ENCODE measurements around the gene SLC9C2.
"Not testable (repeated sequence)": the region's sequence is repeated elsewhere in the genome, so short reads cannot be mapped to it uniquely, and the experiment has no call there.

The SLC9C2 gene

DNA sequence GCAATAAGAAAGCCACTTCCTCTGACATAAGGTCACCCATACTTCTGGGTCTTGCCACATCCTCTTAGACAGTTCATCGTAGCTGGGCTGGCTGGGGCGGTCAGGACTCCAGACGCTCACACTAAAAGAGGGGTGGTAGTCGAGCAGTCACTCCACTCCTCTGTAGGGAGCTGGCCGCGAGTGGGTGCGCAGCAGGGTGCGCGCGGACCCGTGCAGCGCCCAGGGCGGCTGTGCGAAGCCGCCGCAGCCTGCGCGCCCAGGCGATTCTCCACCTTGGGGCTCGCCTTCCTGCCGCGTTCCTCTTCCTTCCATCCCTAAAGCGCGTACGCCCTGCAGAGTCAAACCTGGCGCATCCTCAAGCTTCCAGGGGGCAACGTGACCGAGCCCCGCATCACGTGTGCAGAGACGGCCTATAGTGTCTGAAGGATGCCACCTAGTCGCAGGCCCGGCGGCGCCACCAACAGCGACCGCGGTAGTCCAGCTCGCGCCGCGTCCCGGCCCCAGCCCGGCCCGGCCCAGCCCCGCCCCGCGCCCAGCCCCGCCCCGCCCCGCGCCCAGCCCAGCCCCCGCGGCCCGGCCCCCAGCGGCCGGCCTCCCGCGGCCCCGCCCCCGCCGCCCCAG is 126.1 kb downstream of the SLC9C2 start:
- Mint-ChIP-seq H3K36me3 (peaks cover 45% of the 10 kb centered on the region), H3K4me1 (peaks cover 60% of the 10 kb centered on the region), H3K27me3 (no peaks in the 10 kb centered on the region), H3K4me3 (peak overlapping the region; percentile 88), H3K27ac (peak overlapping the region; percentile 96), H3K9me3 (peaks cover 8% of the 10 kb centered on the region)
- CTCF ChIA-PET, result interaction anchor here (0.5 to 2.4 kb wide), 3 partner anchors 47 to 734 kb away, joined by 3 to 14 read pairs (median 4); no protein-coding TSS in a partner anchor
- DNase-seq, result peak; percentile 86

DNA sequence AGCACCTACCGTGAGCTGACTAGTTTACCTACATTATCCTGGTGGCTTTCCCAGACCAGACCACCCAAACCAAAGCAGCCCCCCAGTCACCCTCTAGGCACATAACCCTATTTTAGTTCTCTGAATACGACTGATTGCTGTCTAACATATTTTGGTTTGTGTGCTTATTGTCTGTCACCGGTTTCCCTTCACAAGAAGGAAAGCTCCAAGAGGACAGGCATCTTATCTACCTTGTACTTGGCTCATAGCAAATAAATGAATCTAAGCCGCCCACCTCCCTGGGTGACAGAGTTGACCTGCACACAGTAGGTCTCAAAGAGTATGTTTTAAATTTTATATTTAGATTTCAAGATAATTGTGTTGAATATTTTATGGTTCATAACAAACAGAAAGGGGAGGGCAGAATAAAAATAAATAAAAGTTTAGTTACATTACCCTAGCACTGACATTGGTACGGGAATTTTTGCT is 126.6 kb downstream of the SLC9C2 start:
- Mint-ChIP-seq H3K36me3 (peaks cover 45% of the 10 kb centered on the region), H3K4me3 (peak overlapping the region; percentile 88), H3K27ac (peak overlapping the region; percentile 96), H3K27me3 (no peaks in the 10 kb centered on the region), H3K9me3 (peaks cover 13% of the 10 kb centered on the region), H3K4me1 (peaks cover 57% of the 10 kb centered on the region)
- peak; percentile 21 for DNase-seq
- CTCF ChIA-PET, result interaction anchor here (0.5 to 2.4 kb wide), 2 partner anchors 46 to 733 kb away, joined by 3 to 14 read pairs; no protein-coding TSS in a partner anchor

DNA sequence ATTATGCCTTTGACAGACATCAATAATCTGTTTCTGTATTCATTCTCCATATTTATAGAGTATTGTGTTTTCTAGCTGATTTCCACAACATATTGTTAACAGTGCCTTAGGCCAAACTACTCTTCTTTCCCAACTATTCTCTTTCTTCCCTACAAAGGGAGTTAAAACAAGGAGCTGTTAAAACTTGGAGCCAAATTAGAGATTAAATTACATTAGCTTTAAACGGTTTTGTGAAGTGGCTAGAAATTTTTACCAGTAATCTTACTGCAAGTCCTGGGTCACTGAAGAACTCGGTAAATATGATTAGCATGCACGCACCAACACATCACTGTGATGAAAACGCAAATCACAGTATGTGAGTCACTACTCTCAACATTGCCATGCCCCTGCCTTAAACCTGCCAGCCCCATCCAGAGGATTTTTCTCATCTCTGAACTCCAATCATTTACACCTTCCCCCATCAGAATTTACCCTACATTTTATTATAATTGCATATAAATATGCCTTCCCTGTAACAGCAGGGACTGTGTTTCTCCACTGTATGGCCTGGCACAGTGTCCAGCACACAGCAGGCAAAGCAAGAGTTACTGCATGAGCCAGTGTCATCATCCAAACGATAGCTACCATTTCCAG is 127.2 kb downstream of the SLC9C2 start:
- CTCF ChIA-PET, result interaction anchor here (0.5 to 2.4 kb wide), 3 partner anchors 31 to 733 kb away, joined by 3 to 14 read pairs (median 3); no protein-coding TSS in a partner anchor
- no peak for DNase-seq
- H3K27me3 Mint-ChIP-seq, result no peaks in the 10 kb centered on the region
- peak overlapping the region; percentile 88 for H3K4me3 Mint-ChIP-seq
- H3K9me3 Mint-ChIP-seq, result peaks cover 18% of the 10 kb centered on the region
- H3K27ac Mint-ChIP-seq, result peak overlapping the region; percentile 13
- H3K4me1 Mint-ChIP-seq, result peaks cover 57% of the 10 kb centered on the region
- peaks cover 48% of the 10 kb centered on the region for H3K36me3 Mint-ChIP-seq

DNA sequence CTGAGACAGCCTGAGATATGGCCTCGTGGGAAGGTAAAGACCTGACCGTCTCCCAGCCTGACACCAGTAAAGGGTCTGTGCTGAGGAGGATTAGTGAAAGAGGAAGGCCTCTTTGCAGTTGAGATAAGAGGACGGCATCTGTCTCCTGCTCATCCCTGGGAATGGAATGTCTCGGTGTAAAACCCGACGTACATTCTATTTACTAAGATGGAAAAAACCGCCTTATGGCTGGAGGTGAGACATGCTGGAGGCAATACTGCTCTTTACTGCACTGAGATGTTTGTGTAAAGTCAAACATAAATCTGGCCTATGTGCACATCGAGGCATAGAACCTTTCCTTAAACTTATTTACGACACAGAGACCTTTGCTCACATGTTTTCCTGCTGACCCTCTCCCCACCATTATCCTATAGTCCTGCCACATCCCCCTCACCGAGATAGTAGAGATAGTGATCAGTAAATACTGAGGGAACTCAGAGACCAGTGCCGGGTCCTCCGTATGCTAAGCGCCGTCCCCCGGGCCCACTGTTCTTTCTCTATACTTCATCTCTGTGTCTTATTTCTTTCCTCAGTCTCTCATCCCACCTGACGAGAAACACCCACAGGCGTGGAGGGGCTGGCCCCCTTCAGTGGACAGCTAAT is 128.0 kb downstream of the SLC9C2 start:
- CTCF ChIA-PET, result interaction anchor here (0.9 to 2.4 kb wide), 2 partner anchors 30 to 45 kb away, joined by 3 to 14 read pairs; no protein-coding TSS in a partner anchor
- DNase-seq, H3K27ac Mint-ChIP-seq, H3K27me3 Mint-ChIP-seq: not testable (repeated sequence)
- H3K4me3 Mint-ChIP-seq, result peak overlapping the region; percentile 23
- H3K4me1 Mint-ChIP-seq, result peaks cover 51% of the 10 kb centered on the region
- H3K9me3 Mint-ChIP-seq, result peaks cover 25% of the 10 kb centered on the region
- peaks cover 50% of the 10 kb centered on the region for H3K36me3 Mint-ChIP-seq

DNA sequence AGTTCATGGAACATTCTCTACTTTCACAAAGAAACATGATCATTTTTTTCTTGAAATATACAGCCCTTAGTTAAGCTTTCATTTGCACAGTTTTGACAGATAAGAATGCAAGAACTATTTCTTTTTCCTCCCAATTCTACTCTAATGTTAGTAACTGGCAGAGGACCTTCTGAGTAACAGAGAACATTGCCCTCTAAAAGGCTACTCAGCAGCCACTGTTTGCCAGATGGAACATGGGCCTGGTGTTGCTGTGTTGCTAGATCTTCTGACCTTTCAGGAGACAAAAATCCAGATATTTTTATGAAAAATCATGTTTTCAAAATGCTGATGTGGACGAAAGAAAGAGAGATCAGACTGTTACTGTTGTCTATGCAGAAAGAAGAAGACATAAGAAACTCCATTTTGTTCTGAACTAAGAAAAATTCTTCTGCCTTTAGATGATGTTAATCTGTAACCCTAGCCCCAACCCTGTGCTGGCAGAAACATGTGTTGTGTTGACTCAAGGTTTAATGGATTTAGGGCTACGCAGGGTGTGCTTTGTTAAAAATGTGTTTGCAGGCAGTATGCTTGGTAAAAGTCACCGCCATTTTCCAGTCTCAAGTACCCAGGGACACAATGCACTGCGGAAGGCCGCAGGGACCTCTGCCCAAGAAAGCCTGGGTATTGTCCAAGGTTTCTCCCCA is 128.6 kb downstream of the SLC9C2 start:
- Mint-ChIP-seq H3K4me1 (peaks cover 44% of the 10 kb centered on the region), H3K9me3 (peaks cover 29% of the 10 kb centered on the region), H3K27me3 (no peaks in the 10 kb centered on the region), H3K36me3 (peaks cover 50% of the 10 kb centered on the region), H3K4me3 (no peak overlapping the region), H3K27ac (no peak overlapping the region)
- CTCF ChIA-PET, result no interaction called here
- DNase-seq, result no peak

DNA sequence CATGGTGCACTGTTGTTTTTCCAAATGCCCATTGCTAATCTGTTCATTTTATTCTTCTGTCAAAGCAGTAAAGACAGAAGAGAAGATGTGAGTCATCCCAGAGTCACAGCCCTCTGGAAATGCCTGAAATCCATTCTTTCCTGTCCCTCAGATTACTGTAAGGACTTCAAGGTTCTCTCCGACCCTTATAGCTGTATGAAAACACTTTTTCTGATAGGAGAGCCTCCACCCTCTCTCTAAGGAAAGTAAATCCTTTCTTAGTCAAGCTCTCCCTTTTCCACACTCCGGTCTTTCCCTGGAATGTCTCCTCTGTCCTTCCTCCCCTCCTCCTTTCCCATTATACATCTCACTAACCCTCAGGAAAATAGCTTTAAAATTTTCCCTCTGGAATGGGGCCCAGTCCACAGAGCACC is 129.3 kb downstream of the SLC9C2 start:
- Mint-ChIP-seq H3K27me3 (no peaks in the 10 kb centered on the region), H3K36me3 (peaks cover 54% of the 10 kb centered on the region), H3K4me1 (peaks cover 38% of the 10 kb centered on the region), H3K4me3 (no peak overlapping the region), H3K27ac (no peak overlapping the region), H3K9me3 (peaks cover 34% of the 10 kb centered on the region)
- no peak for DNase-seq
- CTCF ChIA-PET, result no interaction called here

DNA sequence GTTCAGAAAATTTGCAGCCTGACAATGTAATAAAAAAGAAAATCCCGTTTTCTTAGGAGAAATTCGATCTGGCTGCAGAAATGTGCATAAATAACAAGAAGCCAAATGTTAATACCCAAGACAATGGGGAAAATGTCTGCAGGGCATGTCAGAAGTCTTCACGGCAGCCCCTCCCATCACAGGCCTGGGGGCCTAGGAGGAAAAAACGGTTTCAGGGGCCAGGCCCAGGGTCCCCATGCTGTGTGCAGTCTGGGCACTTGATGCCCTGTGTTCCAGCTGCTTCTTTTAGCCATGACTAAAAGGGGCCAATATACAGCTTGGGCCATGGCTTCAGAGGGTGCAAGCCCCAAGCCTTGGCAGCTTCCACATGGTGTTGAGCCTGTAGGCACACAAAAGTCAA is 132.3 kb downstream of the SLC9C2 start:
- Mint-ChIP-seq H3K9me3 (peaks cover 42% of the 10 kb centered on the region), H3K4me1 (peaks cover 22% of the 10 kb centered on the region), H3K27me3 (no peaks in the 10 kb centered on the region), H3K4me3 (no peak overlapping the region), H3K36me3 (peaks cover 67% of the 10 kb centered on the region), H3K27ac (no peak overlapping the region)
- CTCF ChIA-PET, result no interaction called here
- no peak for DNase-seq

DNA sequence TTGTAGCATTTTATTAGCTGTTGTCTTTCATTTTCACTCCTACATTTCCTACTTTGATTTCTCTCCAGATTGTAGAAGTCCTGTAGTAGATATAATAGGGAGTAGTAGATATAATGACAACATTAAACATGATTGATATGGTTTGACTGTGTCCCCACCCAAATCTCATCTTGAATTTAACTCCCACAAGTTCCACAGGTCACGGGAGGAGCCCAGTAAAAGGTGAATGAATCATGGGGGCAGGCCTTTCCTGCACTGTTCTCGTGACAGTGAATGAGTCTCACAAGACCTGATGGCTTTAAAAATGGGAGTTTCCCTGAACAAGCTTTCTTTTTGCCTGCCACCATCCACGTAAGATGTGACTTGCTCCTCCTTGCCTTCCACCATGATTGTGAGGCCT is 133.2 kb downstream of the SLC9C2 start:
- Mint-ChIP-seq H3K9me3 (peaks cover 47% of the 10 kb centered on the region), H3K36me3 (peaks cover 72% of the 10 kb centered on the region), H3K4me1 (peaks cover 18% of the 10 kb centered on the region), H3K27me3 (no peaks in the 10 kb centered on the region), H3K4me3 (no peak overlapping the region), H3K27ac (no peak overlapping the region)
- no peak for DNase-seq
- CTCF ChIA-PET, result no interaction called here

DNA sequence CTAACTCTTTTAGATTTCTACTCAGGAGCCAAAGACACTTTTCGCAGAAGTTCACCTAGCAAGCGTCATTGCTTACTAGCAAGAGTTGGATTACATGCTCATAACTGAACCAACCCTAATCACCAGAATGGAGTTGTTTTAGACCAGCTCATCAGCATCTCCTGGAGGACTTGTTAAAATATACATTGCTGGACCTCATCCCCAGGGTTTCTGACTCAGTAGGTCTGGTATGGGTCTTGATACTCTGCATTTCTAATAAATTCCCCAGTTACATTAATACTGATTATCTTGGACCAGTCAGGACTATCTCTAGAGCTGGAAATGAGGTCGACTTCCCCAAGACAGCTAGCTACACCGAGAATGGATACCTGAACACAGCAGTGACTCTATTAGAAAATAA is 135.4 kb downstream of the SLC9C2 start:
- DNase-seq, result no peak
- Mint-ChIP-seq H3K4me3 (no peak overlapping the region), H3K9me3 (peaks cover 64% of the 10 kb centered on the region), H3K4me1 (peaks cover 5% of the 10 kb centered on the region), H3K27ac (no peak overlapping the region), H3K36me3 (peaks cover 75% of the 10 kb centered on the region), H3K27me3 (no peaks in the 10 kb centered on the region)
- CTCF ChIA-PET, result no interaction called here

DNA sequence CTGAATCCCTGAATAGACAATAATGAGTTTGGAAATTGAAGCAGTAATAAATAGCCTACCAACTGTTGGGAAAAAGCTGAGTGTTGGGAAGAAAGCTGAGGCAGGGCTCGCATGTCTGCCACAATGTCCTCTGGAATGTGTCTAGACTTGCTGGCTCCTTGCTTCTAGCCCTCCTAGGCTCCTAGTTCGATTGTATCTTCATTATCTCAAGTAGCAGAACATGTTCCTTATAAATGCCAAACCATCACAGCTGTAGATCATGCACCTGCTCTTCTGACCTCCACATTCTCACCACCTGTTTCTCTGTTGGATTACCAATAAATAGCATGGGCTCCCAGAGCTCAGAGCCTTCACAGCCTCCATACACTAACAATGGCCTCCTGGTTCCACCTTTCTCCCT is 138.7 kb downstream of the SLC9C2 start:
- not testable (repeated sequence) for H3K4me3 Mint-ChIP-seq, H3K4me1 Mint-ChIP-seq
- peaks cover 38% of the 10 kb centered on the region for H3K9me3 Mint-ChIP-seq

DNA sequence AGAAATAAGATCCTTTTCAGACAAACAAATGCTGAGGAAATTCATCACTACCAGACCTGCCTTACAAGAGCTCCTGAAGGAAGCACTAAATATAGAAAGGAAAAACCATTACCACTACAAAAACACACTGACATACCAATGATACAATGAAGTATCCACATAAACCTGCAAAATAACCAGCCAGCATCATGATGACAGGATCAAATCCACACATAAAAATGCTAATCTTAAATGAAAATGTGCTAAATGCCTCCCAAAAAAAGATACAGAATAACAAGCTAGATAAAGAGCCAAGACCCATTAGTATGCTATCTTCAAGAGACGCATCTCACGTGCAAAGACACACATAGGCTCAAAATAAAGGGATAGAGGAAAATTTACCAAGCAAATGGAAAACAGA is 140.2 kb downstream of the SLC9C2 start:
- H3K27me3 Mint-ChIP-seq, DNase-seq, H3K4me1 Mint-ChIP-seq, H3K27ac Mint-ChIP-seq, H3K4me3 Mint-ChIP-seq, CTCF ChIA-PET: not testable (repeated sequence)
- Mint-ChIP-seq H3K36me3 (peaks cover 68% of the 10 kb centered on the region), H3K9me3 (peaks cover 30% of the 10 kb centered on the region)

More for the DNA sequence above, 138.7 kb downstream of the SLC9C2 start:
- H3K36me3 Mint-ChIP-seq, result peaks cover 68% of the 10 kb centered on the region
- DNase-seq, CTCF ChIA-PET, H3K27ac Mint-ChIP-seq, H3K27me3 Mint-ChIP-seq: not testable (repeated sequence)

DNA sequence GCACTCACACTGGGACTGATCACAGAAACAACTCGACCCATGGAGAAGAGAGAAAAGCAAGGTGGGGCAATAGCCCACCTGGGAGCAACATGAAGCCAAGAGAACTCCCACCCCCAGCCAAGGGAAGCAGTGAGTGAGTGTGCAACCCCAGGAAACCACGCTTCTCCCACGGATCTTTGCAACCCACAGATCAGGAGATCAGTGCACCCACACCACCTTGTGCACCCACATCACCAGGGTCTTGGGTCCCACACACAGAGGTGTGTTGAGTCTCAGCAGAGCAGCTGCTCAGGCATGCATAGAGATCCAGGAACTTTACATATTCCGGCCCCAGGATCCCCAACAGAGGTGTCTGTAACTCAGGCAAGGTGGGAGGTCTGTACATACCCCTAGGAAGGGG is 143.0 kb downstream of the SLC9C2 start:
- CTCF ChIA-PET, result no interaction called here
- Mint-ChIP-seq H3K36me3 (peaks cover 71% of the 10 kb centered on the region), H3K9me3 (peaks cover 23% of the 10 kb centered on the region), H3K4me1 (peaks cover 21% of the 10 kb centered on the region), H3K4me3 (no peak overlapping the region), H3K27me3 (no peaks in the 10 kb centered on the region), H3K27ac (no peak overlapping the region)
- no peak for DNase-seq

DNA sequence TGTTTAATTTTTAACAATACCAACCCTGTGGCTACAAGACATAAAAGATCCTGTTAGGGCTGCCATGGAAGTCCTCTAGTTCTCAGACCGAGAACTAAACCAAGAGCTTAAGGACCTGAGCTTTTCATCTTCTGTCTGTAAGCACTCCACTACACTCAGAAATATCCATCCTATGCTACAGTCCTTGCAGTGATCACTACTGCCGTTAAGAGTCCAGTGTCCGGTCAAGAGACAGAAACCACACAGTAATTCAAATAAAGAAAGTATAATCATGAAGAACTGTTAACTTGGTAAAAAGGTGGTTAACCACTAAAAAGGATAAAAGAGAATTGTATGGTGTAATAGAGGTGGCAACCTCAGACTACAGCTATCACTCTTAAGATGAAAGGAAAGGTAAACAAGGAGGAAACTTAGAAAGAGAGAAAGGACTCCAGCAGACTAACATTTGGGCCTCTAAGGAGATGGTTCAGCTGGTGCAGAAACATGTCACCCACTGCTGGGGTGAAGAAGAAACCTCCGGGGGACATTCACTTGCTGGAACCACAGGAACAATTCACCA is 147.8 kb downstream of the SLC9C2 start:
- no peak for DNase-seq
- peaks cover 43% of the 10 kb centered on the region for H3K36me3 Mint-ChIP-seq
- no peak overlapping the region for H3K4me3 Mint-ChIP-seq
- no peaks in the 10 kb centered on the region for H3K27me3 Mint-ChIP-seq
- peaks cover 2% of the 10 kb centered on the region for H3K9me3 Mint-ChIP-seq
- peaks cover 24% of the 10 kb centered on the region for H3K4me1 Mint-ChIP-seq
- CTCF ChIA-PET, result interaction anchor here (0.7 kb wide), 1 partner anchor 576 kb away, joined by 3 read pairs; no protein-coding TSS in a partner anchor
- H3K27ac Mint-ChIP-seq, result no peak overlapping the region

DNA sequence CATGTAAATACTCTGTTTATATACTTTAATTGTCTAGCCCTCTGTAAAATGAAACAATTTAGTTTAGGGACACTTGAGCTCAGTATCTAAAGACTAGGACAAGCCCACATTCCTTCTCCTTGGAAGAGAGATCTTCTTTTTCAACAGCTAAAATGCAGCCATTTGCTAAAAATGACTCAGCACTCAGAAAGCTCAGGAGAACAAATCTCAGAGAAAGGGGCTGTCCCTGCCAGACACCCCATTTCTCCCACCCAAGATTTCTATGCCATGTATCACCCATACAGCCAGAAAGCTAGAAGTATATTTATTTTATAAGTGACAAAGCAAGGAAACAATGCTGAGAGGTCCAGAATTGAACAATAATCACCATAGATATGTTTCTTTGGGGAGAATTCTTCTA is 148.9 kb downstream of the SLC9C2 start:
- H3K4me3 Mint-ChIP-seq, result no peak overlapping the region
- peaks cover 42% of the 10 kb centered on the region for H3K36me3 Mint-ChIP-seq
- H3K27ac Mint-ChIP-seq, result no peak overlapping the region
- CTCF ChIA-PET, result no interaction called here
- H3K27me3 Mint-ChIP-seq, result no peaks in the 10 kb centered on the region
- peaks cover 20% of the 10 kb centered on the region for H3K4me1 Mint-ChIP-seq
- no peak for DNase-seq
- H3K9me3 Mint-ChIP-seq, result peaks cover 4% of the 10 kb centered on the region
